Astrocyte (in vitro differentiated cells and primary cell): ENCODE measurements around the gene HOXB7. TPM values are rescaled to one million over a fixed set of nuclear protein-coding genes. Genes with fewer than 3 reads are reported as not detected.
A peak's percentile ranks its signal among the peaks of the same experiment; 100 is the strongest.

Experiments used
- DNase-seq: peaks from one replicate; pipeline ENCODE4 v3.0.0-alpha.2; 2010; ENCODE audit warnings: low read depth
- FAIRE-seq: peaks from 2 replicates; lab custom pipeline; 2011; peaks lifted over from hg19 to GRCh38; lab: Jason Lieb, UNC
- H2AFZ ChIP-seq: 2 replicates; pipeline ENCODE4 v1.6.0; 2012; ENCODE audit warnings: low read depth, low read length, inconsistent platforms
- H3K27ac ChIP-seq: 2 replicates; pipeline ENCODE4 v1.5.1; 2011; ENCODE audit warnings: low read depth, low read length, inconsistent platforms
- H3K27me3 ChIP-seq: 2 replicates; pipeline ENCODE4 v1.6.0; 2011; ENCODE audit warnings: low read length, inconsistent platforms; ENCODE audit not compliant: insufficient read depth
- H3K36me3 ChIP-seq: 2 replicates; pipeline ENCODE4 v1.5.1; 2011; ENCODE audit warnings: low read length, inconsistent platforms; ENCODE audit not compliant: insufficient read depth
- H3K4me1 ChIP-seq: 2 replicates; pipeline ENCODE4 v1.5.1; 2011; ENCODE audit warnings: low read length, inconsistent platforms; ENCODE audit not compliant: insufficient read depth
- H3K4me2 ChIP-seq: 2 replicates; pipeline ENCODE4 v1.6.0; 2012; ENCODE audit warnings: low read length, inconsistent platforms
- H3K4me3 ChIP-seq: 2 replicates; pipeline ENCODE4 v1.5.1; 2011; ENCODE audit warnings: low read depth, mild to moderate bottlenecking, low read length, inconsistent platforms; ENCODE audit not compliant: insufficient read depth
- H3K79me2 ChIP-seq: 2 replicates; pipeline ENCODE4 v1.6.0; 2012; ENCODE audit warnings: mild to moderate bottlenecking, low read length, inconsistent platforms; ENCODE audit not compliant: insufficient read depth
- H3K9ac ChIP-seq: 2 replicates; pipeline ENCODE4 v1.6.0; 2012; ENCODE audit warnings: mild to moderate bottlenecking, low read length, inconsistent platforms
- H3K9me3 ChIP-seq: 2 replicates; pipeline ENCODE4 v1.5.1; 2012; ENCODE audit warnings: low read depth, mild to moderate bottlenecking, low read length, inconsistent platforms; ENCODE audit not compliant: insufficient read depth
- H4K20me1 ChIP-seq: 2 replicates; pipeline ENCODE4 v1.6.0; 2012; ENCODE audit warnings: low read length, inconsistent platforms; ENCODE audit not compliant: insufficient read depth
- H3K27ac Mint-ChIP-seq: one replicate; pipeline ENCODE4 v1.8.0; 2021; ENCODE audit warnings: mild to moderate bottlenecking, mixed read lengths; ENCODE audit not compliant: unreplicated experiment
- H3K27me3 Mint-ChIP-seq: one replicate; pipeline ENCODE4 v1.8.0; 2021; ENCODE audit warnings: low read depth, mixed read lengths; ENCODE audit not compliant: unreplicated experiment
- H3K36me3 Mint-ChIP-seq: one replicate; pipeline ENCODE4 v1.8.0; 2021; ENCODE audit warnings: low read depth, mixed read lengths; ENCODE audit not compliant: unreplicated experiment
- H3K4me1 Mint-ChIP-seq: one replicate; pipeline ENCODE4 v1.8.0; 2021; ENCODE audit warnings: low read depth, mixed read lengths; ENCODE audit not compliant: unreplicated experiment
- H3K4me3 Mint-ChIP-seq: one replicate; pipeline ENCODE4 v1.8.0; 2021; ENCODE audit warnings: mild to moderate bottlenecking, moderate library complexity, mixed read lengths; ENCODE audit not compliant: unreplicated experiment
- H3K9me3 Mint-ChIP-seq: one replicate; pipeline ENCODE4 v1.8.0; 2021; ENCODE audit warnings: mild to moderate bottlenecking, mixed read lengths; ENCODE audit not compliant: unreplicated experiment
- CTCF ChIP-seq: IDR thresholded peaks from 2 replicates; pipeline ENCODE4 v1.5.1; 2011; ENCODE audit warnings: low read depth, mild to moderate bottlenecking, inconsistent platforms, low read length, moderate library complexity; ENCODE audit not compliant: insufficient read depth
- EZH2 ChIP-seq: IDR thresholded peaks from 2 replicates; pipeline ENCODE4 v1.6.1; 2012; ENCODE audit warnings: mild to moderate bottlenecking, low read length, inconsistent platforms; ENCODE audit not compliant: insufficient read depth
- total RNA-seq: library from RNA; stranded (reverse); gene quantifications from 2 replicates; pipeline ENCODE4 v1.2.1, GENCODE V29; 2021

The HOXB7 gene
- total RNA-seq, 1 donor from 2014 or later, result not detected

GRCh38 chr17:48577946-48578615 is 32.7 kb downstream of the HOXB7 start, which contains the start of gene HOXB4:
TSS of gene HOXB4 (minus strand) at chr17:48578350. CDS start at chr17:48578319, 31 bp downstream.
- Mint-ChIP-seq H3K27me3 (peaks cover 71% of the 10 kb centered on the region), H3K9me3 (peaks cover 33% of the 10 kb centered on the region), H3K4me1 (no peaks in the 10 kb centered on the region), H3K36me3 (peaks cover 3% of the 10 kb centered on the region), H3K4me3 (no peak within 1 kb of the TSS), H3K27ac (no peak within 1 kb of the TSS)
- Histone ChIP-seq H4K20me1 (peaks cover 4% of the 10 kb centered on the region), H3K4me3 (peak within 1 kb of the TSS; percentile 58), H3K79me2 (peaks cover 72% of the 10 kb centered on the region), H3K4me1 (peaks cover 13% of the 10 kb centered on the region), H3K27ac (peak within 1 kb of the TSS; percentile 77), H3K27me3 (peaks cover 87% of the 10 kb centered on the region), H3K4me2 (peak within 1 kb of the TSS; percentile 84), H2AFZ (no peak within 1 kb of the TSS), H3K9me3 (no peaks in the 10 kb centered on the region), H3K9ac (peak within 1 kb of the TSS; percentile 82), H3K36me3 (no peaks in the 10 kb centered on the region)
- TF ChIP-seq CTCF, result no peak
- TF ChIP-seq EZH2, result no peak
- DNase-seq (peak; percentile 78), FAIRE-seq (no peak)

GRCh38 chr17:48577330-48577945 is 33.4 kb downstream of the HOXB7 start:
- H3K27ac Mint-ChIP-seq, result no peak overlapping the region
- Histone ChIP-seq H3K4me3 (peak overlapping the region; percentile 58), H4K20me1 (peaks cover 4% of the 10 kb centered on the region), H3K27ac (peak overlapping the region; percentile 77), H3K9me3 (no peaks in the 10 kb centered on the region), H3K36me3 (no peaks in the 10 kb centered on the region), H3K4me2 (peak overlapping the region; percentile 80), H2AFZ (no peak overlapping the region), H3K79me2 (peaks cover 75% of the 10 kb centered on the region), H3K9ac (peak overlapping the region; percentile 81), H3K27me3 (peaks cover 88% of the 10 kb centered on the region), H3K4me1 (peaks cover 13% of the 10 kb centered on the region)
- TF ChIP-seq EZH2 (peak; percentile 65), CTCF (no peak)
- DNase-seq (no peak), FAIRE-seq (no peak)
- H3K36me3 Mint-ChIP-seq, result peaks cover 3% of the 10 kb centered on the region
- H3K9me3 Mint-ChIP-seq, result peaks cover 28% of the 10 kb centered on the region
- H3K4me3 Mint-ChIP-seq, result no peak overlapping the region
- H3K4me1 Mint-ChIP-seq, result no peaks in the 10 kb centered on the region
- H3K27me3 Mint-ChIP-seq, result peaks cover 64% of the 10 kb centered on the region
